Activated T-helper 1 cell treated with anti-CD3 and anti-CD28 coated beads, Interleukin-12 subunit alpha, Interleukin-12 subunit beta, Interleukin-2, Interleukin-4 antibody, amounts not matched to agents 30 ng/mL and 10 ng/mL and 1 ng/mL, durations not matched to agents 14 hours and 24 hours and 36 hours (primary cell): ENCODE data around the gene RBKS. TPM values are rescaled to one million over a fixed set of nuclear protein-coding genes. Genes with fewer than 3 reads are reported as not detected.

Source experiments
- DNase-seq: peaks from one replicate; pipeline ENCODE4 v3.0.0; 2021; ENCODE audit warnings: low spot score
- H3K27ac Mint-ChIP-seq: one replicate; pipeline ENCODE4 v1.8.0; 2021; ENCODE audit warnings: mild to moderate bottlenecking, mixed read lengths
- H3K27me3 Mint-ChIP-seq: one replicate; pipeline ENCODE4 v1.8.0; 2022; ENCODE audit warnings: mild to moderate bottlenecking, moderate library complexity, mixed read lengths; ENCODE audit not compliant: insufficient read depth
- H3K36me3 Mint-ChIP-seq: one replicate; pipeline ENCODE4 v1.8.0; 2021; ENCODE audit warnings: low read depth, mixed read lengths
- H3K4me1 Mint-ChIP-seq: one replicate; pipeline ENCODE4 v1.8.0; 2021; ENCODE audit warnings: low read depth, mixed read lengths
- H3K4me3 Mint-ChIP-seq: one replicate; pipeline ENCODE4 v1.8.0; 2021; ENCODE audit warnings: mild to moderate bottlenecking, moderate library complexity, mixed read lengths
- H3K9me3 Mint-ChIP-seq: one replicate; pipeline ENCODE4 v1.8.0; 2021; ENCODE audit warnings: mixed read lengths
- intact Hi-C: fragments of 100-400 bp; cut with micrococcal nuclease; formaldehyde crosslinking; loops from one replicate; pipeline ENCODE4 v1.15.1; 2024
- total RNA-seq: library from RNA; stranded (reverse); gene quantifications from 2 replicates; pipeline ENCODE4 v1.2.3, GENCODE V29; 2022

RBKS gene
- total RNA-seq, 1 donor from 2014 or later, result 0.83 TPM

GRCh38 chr2:27856956-27857355 is 33.2 kb downstream of the RBKS start:
- Mint-ChIP-seq H3K27ac (peak overlapping the region; percentile 69), H3K27me3 (no peaks in the 10 kb centered on the region), H3K4me3 (no peak overlapping the region), H3K9me3 (peaks cover 9% of the 10 kb centered on the region), H3K36me3 (peaks cover 2% of the 10 kb centered on the region), H3K4me1 (peaks cover 26% of the 10 kb centered on the region)
- intact Hi-C loops, result loop anchor here (5.0 kb wide), 1 partner anchor 35 kb away; the partner anchor contains the start of genes BABAM2 and RBKS
- no peak for DNase-seq

DNA sequence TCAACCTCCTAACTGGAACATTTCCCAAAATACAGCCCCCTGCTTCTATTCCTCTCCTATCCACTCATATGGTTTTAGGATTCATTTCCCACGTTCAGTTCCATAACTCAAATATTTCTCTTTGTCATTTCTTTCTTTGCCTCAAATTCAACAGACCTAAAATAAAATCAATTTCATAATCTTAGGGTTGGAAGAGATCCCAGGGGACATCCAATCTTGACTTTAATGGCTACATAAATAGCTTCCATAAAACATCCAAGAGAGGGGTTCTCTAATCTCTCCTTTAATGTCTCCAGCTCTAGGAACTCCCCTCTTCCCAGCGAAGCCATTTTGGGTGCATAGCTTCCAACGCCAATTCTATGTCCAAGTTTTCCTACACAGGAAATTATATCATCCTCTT is 33.8 kb downstream of the RBKS start:
- no peak overlapping the region for H3K27ac Mint-ChIP-seq

DNA sequence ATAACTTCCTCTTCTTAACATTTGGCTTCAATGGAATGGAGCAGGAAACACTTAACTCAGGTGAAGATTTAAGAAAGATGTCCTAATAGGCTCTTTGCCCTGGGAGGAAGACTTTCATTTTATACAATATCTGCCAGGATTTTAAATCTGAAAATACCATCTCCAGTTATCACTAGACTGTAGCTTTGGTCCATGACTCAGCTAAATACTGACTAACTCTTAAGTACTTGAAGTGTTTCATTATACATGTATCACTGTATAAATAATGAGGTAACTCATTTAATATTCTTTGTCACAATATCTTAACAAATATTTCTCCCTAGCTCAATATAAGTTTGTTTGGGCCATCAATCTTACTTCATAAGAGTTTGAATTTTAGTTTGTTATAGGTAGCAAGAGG is 34.7 kb downstream of the RBKS start:
- Mint-ChIP-seq H3K27me3 (no peaks in the 10 kb centered on the region), H3K36me3 (peaks cover 2% of the 10 kb centered on the region), H3K9me3 (peaks cover 9% of the 10 kb centered on the region), H3K4me3 (no peak overlapping the region), H3K4me1 (peaks cover 22% of the 10 kb centered on the region), H3K27ac (no peak overlapping the region)
- intact Hi-C loops, result loop anchor here (5.0 kb wide), 1 partner anchor 37 kb away; the partner anchor contains the start of genes BABAM2 and RBKS
- no peak for DNase-seq

More for the DNA sequence above, 33.8 kb downstream of the RBKS start:
- Mint-ChIP-seq H3K27me3 (no peaks in the 10 kb centered on the region), H3K4me3 (no peak overlapping the region), H3K4me1 (peaks cover 26% of the 10 kb centered on the region), H3K36me3 (peaks cover 2% of the 10 kb centered on the region), H3K9me3 (peaks cover 9% of the 10 kb centered on the region)
- no peak for DNase-seq
- intact Hi-C loops, result loop anchor here (5.0 kb wide), 1 partner anchor 36 kb away; the partner anchor contains the start of genes BABAM2 and RBKS

DNA sequence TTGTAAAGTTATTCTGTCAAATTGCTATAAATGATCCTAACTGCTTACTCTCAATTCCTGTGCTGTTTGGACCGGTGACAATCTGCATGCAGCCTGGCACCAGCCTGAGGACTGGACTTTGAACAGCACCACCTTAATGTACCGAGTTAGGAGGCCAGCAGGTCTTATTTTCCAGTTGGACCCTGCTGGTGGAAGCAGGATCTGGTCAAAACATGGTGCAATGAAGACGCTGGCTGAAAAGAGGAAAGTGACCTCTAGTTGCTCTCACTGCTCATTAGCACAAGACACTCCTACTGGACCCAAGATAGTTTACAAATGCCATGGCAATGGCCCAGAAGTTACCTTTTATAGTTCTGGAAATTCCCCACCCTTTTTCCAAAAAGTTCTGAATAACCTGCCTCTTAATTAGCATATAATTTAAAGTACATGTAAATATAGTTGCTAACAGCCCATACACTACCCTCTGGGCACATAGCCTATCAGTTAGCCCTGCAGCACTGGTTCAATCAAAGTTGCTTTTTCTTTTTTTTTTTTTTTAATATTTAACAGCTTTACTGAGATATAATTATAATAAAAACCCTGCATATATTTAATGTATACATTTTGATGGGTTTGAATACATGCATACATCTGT is 35.8 kb downstream of the RBKS start:
- Mint-ChIP-seq H3K9me3 (peaks cover 9% of the 10 kb centered on the region), H3K4me1 (peaks cover 15% of the 10 kb centered on the region), H3K36me3 (peaks cover 3% of the 10 kb centered on the region), H3K27ac (no peak overlapping the region), H3K27me3 (no peaks in the 10 kb centered on the region), H3K4me3 (no peak overlapping the region)
- DNase-seq, result no peak
- intact Hi-C loops, result no loop called here

DNA sequence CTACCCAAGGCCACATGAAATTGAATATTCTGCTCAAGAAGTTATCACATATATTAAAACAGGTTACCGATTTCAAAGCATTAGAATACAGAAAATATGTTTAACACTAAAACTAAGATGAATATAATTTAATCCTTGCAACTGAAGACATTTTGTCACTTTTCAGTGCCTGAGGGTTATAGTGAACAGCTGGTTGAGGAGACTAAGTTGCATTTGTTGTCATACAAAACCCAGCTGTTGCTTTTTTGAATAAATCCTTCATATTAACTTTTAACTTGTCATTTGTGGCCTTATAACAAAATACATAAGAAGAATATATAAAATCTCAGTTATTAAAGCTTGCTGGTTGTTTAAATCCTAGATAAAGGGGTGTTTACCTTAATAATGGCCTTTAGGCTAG is 37.5 kb downstream of the RBKS start:
- H3K27me3 Mint-ChIP-seq, result no peaks in the 10 kb centered on the region
- H3K4me3 Mint-ChIP-seq, result no peak overlapping the region
- H3K4me1 Mint-ChIP-seq, result peaks cover 12% of the 10 kb centered on the region
- peaks cover 6% of the 10 kb centered on the region for H3K9me3 Mint-ChIP-seq
- peaks cover 3% of the 10 kb centered on the region for H3K36me3 Mint-ChIP-seq
- no peak for DNase-seq
- H3K27ac Mint-ChIP-seq, result no peak overlapping the region
- intact Hi-C loops, result no loop called here

DNA sequence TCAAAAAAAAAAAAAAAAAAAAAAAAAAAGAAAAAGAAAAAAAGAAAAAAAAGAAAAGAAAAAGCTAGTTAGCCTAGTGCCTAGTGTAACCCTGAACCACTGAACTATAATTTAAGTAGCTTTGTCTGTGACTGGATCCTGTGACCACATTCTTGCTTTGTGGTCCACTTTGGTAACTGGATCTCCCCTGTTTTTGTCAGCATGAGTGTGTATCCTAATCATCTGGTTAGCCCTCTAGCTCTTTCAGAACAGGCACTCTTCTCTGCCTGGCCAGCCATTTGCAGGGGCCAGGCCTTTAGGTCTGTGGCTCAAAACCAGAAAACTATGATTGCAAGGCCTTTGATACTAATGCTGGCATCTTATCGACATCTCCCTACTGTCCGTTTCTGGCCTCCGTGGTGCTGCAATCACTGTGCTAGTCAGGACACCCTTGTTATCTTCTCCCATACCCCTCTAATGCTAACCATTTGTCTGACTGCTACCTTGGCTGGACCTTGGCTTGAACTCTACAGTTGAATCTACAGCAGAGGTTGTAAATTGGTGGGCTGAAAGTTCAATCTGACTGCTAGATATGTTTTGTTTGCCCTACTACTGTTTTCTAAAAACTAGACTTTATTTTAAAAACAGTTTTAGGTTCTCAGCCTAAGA is 40.5 kb downstream of the RBKS start:
- no peaks in the 10 kb centered on the region for H3K9me3 Mint-ChIP-seq
- H3K36me3 Mint-ChIP-seq, result peaks cover 1% of the 10 kb centered on the region
- no peaks in the 10 kb centered on the region for H3K4me1 Mint-ChIP-seq
- no peaks in the 10 kb centered on the region for H3K27me3 Mint-ChIP-seq
- no peak overlapping the region for H3K27ac Mint-ChIP-seq
- DNase-seq, result no peak
- H3K4me3 Mint-ChIP-seq, result no peak overlapping the region
- intact Hi-C loops, result no loop called here

- Mint-ChIP-seq H3K4me3 (no peak overlapping the region), H3K9me3 (no peaks in the 10 kb centered on the region), H3K27ac (no peak overlapping the region), H3K4me1 (no peaks in the 10 kb centered on the region), H3K27me3 (peaks cover 2% of the 10 kb centered on the region), H3K36me3 (peaks cover 1% of the 10 kb centered on the region)
- intact Hi-C loops, result no loop called here
- no peak for DNase-seq
Observed at GRCh38 chr2:27847333-27847732, 42.9 kb downstream of the RBKS start.

DNA sequence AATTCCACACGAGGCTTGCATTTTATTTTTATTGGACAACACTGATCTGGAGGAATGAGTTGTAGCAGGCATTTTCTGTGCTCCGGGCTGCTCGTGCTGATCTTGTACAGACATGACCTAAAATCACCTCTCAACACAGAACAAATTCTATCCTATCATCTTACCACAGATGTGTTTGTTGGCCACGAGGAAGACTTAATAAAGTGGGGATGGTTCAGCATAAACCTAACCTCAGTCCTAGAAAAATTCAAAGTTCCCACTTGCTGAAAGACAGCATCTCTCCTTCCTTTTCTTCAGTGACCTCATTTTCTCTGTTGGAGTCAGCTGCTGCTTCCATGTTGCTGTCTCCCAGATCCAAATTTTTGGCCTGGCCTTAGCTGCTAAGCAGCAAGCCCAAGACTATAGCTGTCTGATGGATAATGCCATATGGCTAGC is 45.3 kb downstream of the RBKS start:
- no peak for DNase-seq
- Mint-ChIP-seq H3K4me1 (no peaks in the 10 kb centered on the region), H3K27me3 (peaks cover 2% of the 10 kb centered on the region), H3K36me3 (peaks cover under 1% of the 10 kb centered on the region), H3K27ac (no peak overlapping the region), H3K4me3 (no peak overlapping the region), H3K9me3 (no peaks in the 10 kb centered on the region)
- intact Hi-C loops, result no loop called here

- no peaks in the 10 kb centered on the region for H3K4me1 Mint-ChIP-seq
- intact Hi-C loops, result no loop called here
- no peaks in the 10 kb centered on the region for H3K36me3 Mint-ChIP-seq
- no peaks in the 10 kb centered on the region for H3K9me3 Mint-ChIP-seq
- no peak overlapping the region for H3K4me3 Mint-ChIP-seq
- H3K27ac Mint-ChIP-seq, result no peak overlapping the region
- no peak for DNase-seq
- peaks cover 2% of the 10 kb centered on the region for H3K27me3 Mint-ChIP-seq
Observed at GRCh38 chr2:27843992-27844391, 46.2 kb downstream of the RBKS start.

- peaks cover 2% of the 10 kb centered on the region for H3K27me3 Mint-ChIP-seq
- H3K36me3 Mint-ChIP-seq, result no peaks in the 10 kb centered on the region
- no peaks in the 10 kb centered on the region for H3K4me1 Mint-ChIP-seq
- H3K9me3 Mint-ChIP-seq, result no peaks in the 10 kb centered on the region
- intact Hi-C loops, result no loop called here
- H3K27ac Mint-ChIP-seq, result no peak overlapping the region
- no peak overlapping the region for H3K4me3 Mint-ChIP-seq
- DNase-seq, result no peak
Observed at GRCh38 chr2:27842894-27843293, 47.3 kb downstream of the RBKS start.

DNA sequence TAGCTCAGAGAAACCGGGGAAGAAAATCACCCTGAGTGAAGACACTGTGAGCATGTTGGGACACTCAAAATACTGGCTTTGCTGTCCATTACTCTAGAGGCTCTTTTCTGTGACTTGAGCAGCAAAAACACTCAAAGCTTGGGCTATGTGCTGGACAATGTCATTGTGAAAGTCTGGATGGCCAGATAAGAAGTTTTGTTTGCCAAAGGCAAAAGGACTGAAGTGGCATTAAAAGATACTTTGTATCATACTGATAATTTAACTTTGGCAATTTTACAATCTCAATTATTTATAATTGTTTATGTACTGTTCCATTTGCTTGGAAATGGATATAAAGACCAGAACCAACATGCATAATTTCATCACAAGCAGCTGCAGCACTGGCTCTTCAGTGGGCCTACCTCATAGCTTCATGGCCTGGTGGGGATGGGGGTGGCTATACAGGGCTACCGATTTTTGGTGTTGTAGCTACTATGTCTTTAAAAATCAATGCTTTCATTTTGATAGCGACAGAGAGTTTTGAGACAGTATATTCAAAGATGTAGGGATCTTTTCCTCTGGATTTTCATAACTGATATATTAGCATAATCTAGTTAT is 51.1 kb downstream of the RBKS start:
- Mint-ChIP-seq H3K27ac (no peak overlapping the region), H3K4me3 (no peak overlapping the region), H3K9me3 (no peaks in the 10 kb centered on the region), H3K4me1 (no peaks in the 10 kb centered on the region), H3K36me3 (no peaks in the 10 kb centered on the region), H3K27me3 (peaks cover 2% of the 10 kb centered on the region)
- intact Hi-C loops, result no loop called here
- no peak for DNase-seq

DNA sequence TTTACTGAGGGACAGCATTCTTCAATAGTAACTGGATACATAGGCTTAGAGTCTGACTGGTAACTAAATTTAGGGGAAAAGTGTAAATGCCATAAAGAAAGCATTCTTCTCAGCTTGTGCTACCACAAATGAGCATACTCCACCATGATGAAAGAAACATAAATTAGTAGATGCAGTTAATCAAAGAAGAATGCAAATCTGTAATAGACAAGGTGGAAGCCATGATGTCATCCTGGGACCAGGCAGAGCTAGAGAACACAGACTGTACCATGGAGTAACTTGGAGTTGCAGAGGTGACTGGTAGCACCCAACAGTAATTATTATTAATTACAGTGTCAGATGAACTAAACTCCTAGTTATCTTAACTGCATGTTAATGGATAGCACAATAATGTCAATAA is 51.7 kb downstream of the RBKS start:
- Mint-ChIP-seq H3K4me3 (no peak overlapping the region), H3K36me3 (no peaks in the 10 kb centered on the region), H3K4me1 (no peaks in the 10 kb centered on the region), H3K27me3 (peaks cover 2% of the 10 kb centered on the region), H3K9me3 (no peaks in the 10 kb centered on the region), H3K27ac (no peak overlapping the region)
- no peak for DNase-seq
- intact Hi-C loops, result no loop called here

DNA sequence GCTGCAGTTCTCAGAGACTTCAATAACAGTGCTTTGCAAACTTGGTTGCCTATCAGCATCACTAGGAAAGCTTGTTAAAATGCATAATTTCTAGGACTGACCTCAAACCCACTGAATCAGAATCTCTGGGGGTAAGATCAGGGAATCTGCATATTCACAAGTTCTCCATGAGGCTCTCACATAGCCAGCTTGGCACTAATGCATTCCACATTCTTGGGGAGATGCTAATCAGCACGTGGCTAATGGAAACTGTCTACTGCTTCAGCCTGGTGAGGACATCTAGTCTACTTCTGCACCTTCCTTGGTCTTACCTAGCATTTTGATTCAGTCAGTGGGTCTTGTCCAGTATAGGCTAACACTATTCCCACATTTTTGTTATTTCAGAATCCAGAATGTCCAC is 56.3 kb downstream of the RBKS start:
- H3K4me1 Mint-ChIP-seq, result no peaks in the 10 kb centered on the region
- DNase-seq, result no peak
- H3K36me3 Mint-ChIP-seq, result no peaks in the 10 kb centered on the region
- H3K27ac Mint-ChIP-seq, result no peak overlapping the region
- no peak overlapping the region for H3K4me3 Mint-ChIP-seq
- intact Hi-C loops, result no loop called here
- peaks cover 4% of the 10 kb centered on the region for H3K27me3 Mint-ChIP-seq
- no peaks in the 10 kb centered on the region for H3K9me3 Mint-ChIP-seq
